Esophagus squamous epithelium (tissue), 5 donors: Measurements from ENCODE around the gene SELENOO. TPM values are rescaled to one million over a fixed set of nuclear protein-coding genes. Genes with fewer than 3 reads are reported as not detected.

ENCODE experiments used
- DNase-seq: peaks from one replicate; lab custom pipeline; 2025; lab: John Stamatoyannopoulos, UW
- H3K27ac ChIP-seq, 4 donors: fragments of 200-600 bp; sonication (generic); one replicate each; pipeline ENCODE4 v1.5.1; 2016 to 2019; ENCODE audit warnings: mild to moderate bottlenecking in 1 of 4
- H3K27me3 ChIP-seq, 4 donors: fragments of 200-600 bp; sonication (generic); 1 replicate in 3 of 4; 2 replicates in 1 of 4; pipeline versions ENCODE4 v1.5.1 to v1.6.0; 2017 to 2021; ENCODE audit warnings: antibody characterized with exemption in 1 of 4
- H3K36me3 ChIP-seq, 3 donors: fragments of 200-600 bp; sonication (generic); one replicate each; pipeline ENCODE4 v1.5.1; 2016 to 2019
- H3K4me1 ChIP-seq, 3 donors: fragments of 200-600 bp; sonication (generic); one replicate each; pipeline ENCODE4 v1.5.1; 2017 to 2019
- H3K4me3 ChIP-seq, 4 donors: fragments of 200-600 bp; sonication (generic); 1 replicate in 3 of 4; 2 replicates in 1 of 4; pipeline ENCODE4 v1.5.1; 2016 to 2019; ENCODE audit warnings: mild to moderate bottlenecking in 2 of 4, moderate library complexity in 1 of 4
- H3K9me3 ChIP-seq, 3 donors: fragments of 200-600 bp; sonication (generic); one replicate each; pipeline ENCODE4 v1.5.1; 2016 to 2019
- CTCF ChIP-seq, 6 experiments: fragments of 450-650 bp in 4 of 6; fragments of 200-600 bp in 2 of 6; sonication (generic) in 2 of 6; IDR thresholded peaks; one replicate each; pipeline ENCODE4 v1.5.1; 2016 to 2019; ENCODE audit warnings: antibody characterized with exemption in 6 of 6, mild to moderate bottlenecking in 4 of 6, moderate library complexity in 4 of 6
- POLR2A ChIP-seq, 4 donors: fragments of 450-650 bp; IDR thresholded peaks; one replicate each; pipeline ENCODE4 v1.6.1; 2017; ENCODE audit warnings: antibody characterized with exemption in 4 of 4, mild to moderate bottlenecking in 4 of 4, moderate library complexity in 3 of 4
- WGBS, 2 donors: methylation state at CpG; one replicate each; pipeline ENCODE4 v1.1.5; 2018; 5-methylcytosine and 5-hydroxymethylcytosine counted together
- intact Hi-C: fragments of 100-400 bp; cut with DNase I; formaldehyde crosslinking; loops from one replicate; pipeline ENCODE4 v1.15.0; 2022
- total RNA-seq, 4 donors: library from RNA; depleted of rRNA; stranded (reverse); fragments of >200 nt; gene quantifications; one replicate each; pipeline ENCODE4 v1.1.0, GENCODE V29; 2016
- donor health status: DM: yes; HTN: yes; CAD: no.

SELENOO gene
- total RNA-seq, 4 donors from 2014 or later: 23.9 to 36.3 (median 27.0) TPM

- 92 to 94% methylated on average over 13 to 18 of the region's 25 CpGs for WGBS, 2 donors
- Histone ChIP-seq H3K4me3 (no peak overlapping the region), H3K9me3 (no peaks in the 10 kb centered on the region), H3K27ac (no peak overlapping the region), H3K4me1 (no peaks in the 10 kb centered on the region), H3K36me3 (peaks cover 23 to 98% (median 44%) of the 10 kb centered on the region in 3 donors), H3K27me3 (no peaks in the 10 kb centered on the region)
- intact Hi-C loops: no loop called here
- DNase-seq: no peak
- TF ChIP-seq POLR2A (IDR thresholded peaks at IDR 0.05): no peak
- TF ChIP-seq CTCF (IDR thresholded peaks at IDR 0.05): no peak
Observed at GRCh38 chr22:50227579-50228215, 26.9 kb downstream of the SELENOO start.

- WGBS, 2 donors: 97 to 100% methylated on average over 4 to 7 of the region's 9 CpGs
- Histone ChIP-seq H3K9me3 (no peaks in the 10 kb centered on the region), H3K4me1 (no peaks in the 10 kb centered on the region), H3K36me3 (peaks cover 21 to 98% (median 39%) of the 10 kb centered on the region in 3 donors), H3K27me3 (no peaks in the 10 kb centered on the region), H3K4me3 (no peak overlapping the region), H3K27ac (no peak overlapping the region)
- intact Hi-C loops: no loop called here
- no peak for DNase-seq
- TF ChIP-seq POLR2A (IDR thresholded peaks at IDR 0.05): no peak
- no peak for TF ChIP-seq CTCF (IDR thresholded peaks at IDR 0.05)
Observed at GRCh38 chr22:50228366-50228765, 27.6 kb downstream of the SELENOO start.

GRCh38 chr22:50229370-50229769 lies 28.6 kb downstream of the SELENOO start:
- Histone ChIP-seq H3K27me3 (no peaks in the 10 kb centered on the region), H3K9me3 (no peaks in the 10 kb centered on the region), H3K4me1 (no peaks in the 10 kb centered on the region), H3K4me3 (no peak overlapping the region), H3K27ac (no peak overlapping the region), H3K36me3 (peaks cover 15 to 93% (median 30%) of the 10 kb centered on the region in 3 donors)
- WGBS, 2 donors: 97 to 100% methylated on average over 7 to 9 of the region's 16 CpGs
- no peak for DNase-seq
- TF ChIP-seq CTCF (IDR thresholded peaks at IDR 0.05) (no peak), POLR2A (IDR thresholded peaks at IDR 0.05) (no peak)
- intact Hi-C loops: no loop called here

GRCh38 chr22:50232481-50233151 lies 31.8 kb downstream of the SELENOO start:
- H3K27ac ChIP-seq: no peak overlapping the region
- intact Hi-C loops: no loop called here
- TF ChIP-seq CTCF (IDR thresholded peaks at IDR 0.05): no peak
- TF ChIP-seq POLR2A (IDR thresholded peaks at IDR 0.05): no peak
- no peaks in the 10 kb centered on the region for H3K4me1 ChIP-seq
- H3K27me3 ChIP-seq: no peaks in the 10 kb centered on the region
- 88% methylated on average over 20 of the region's 20 CpGs for WGBS, 2 donors
- no peaks in the 10 kb centered on the region for H3K9me3 ChIP-seq
- no peak overlapping the region for H3K4me3 ChIP-seq
- no peak for DNase-seq
- H3K36me3 ChIP-seq: peaks cover 5 to 87% (median 8%) of the 10 kb centered on the region in 3 donors

GRCh38 chr22:50233223-50233622 lies 32.4 kb downstream of the SELENOO start:
- TF ChIP-seq CTCF (IDR thresholded peaks at IDR 0.05): no peak
- no peak for TF ChIP-seq POLR2A (IDR thresholded peaks at IDR 0.05)
- intact Hi-C loops: no loop called here
- WGBS, 2 donors: 90 to 92% methylated on average over 2 to 10 of the region's 18 CpGs
- Histone ChIP-seq H3K27me3 (no peaks in the 10 kb centered on the region), H3K36me3 (peaks cover 4 to 87% (median 5%) of the 10 kb centered on the region in 3 donors), H3K27ac (no peak overlapping the region), H3K4me1 (no peaks in the 10 kb centered on the region), H3K9me3 (no peaks in the 10 kb centered on the region), H3K4me3 (no peak overlapping the region)
- DNase-seq: no peak
